ENCODE results near the gene FBRS. TPM values are rescaled to one million over a fixed set of nuclear protein-coding genes. Genes with fewer than 3 reads are reported as not detected.

Gene FBRS
- total RNA-seq, 2 experiments from 2014 or later: 102 to 142 TPM

Other genes with a start within 250 kb of the FBRS start
- gene DCTPP1, start 228.4 kb upstream of the FBRS start, total RNA-seq: 100 to 1,000 TPM in 1 of 2 experiments, 10 to 100 TPM in 1; 72.0 to 108 TPM
- 10 to 100 TPM; 63.3 to 92.9 TPM for gene SEPHS2, start 212.6 kb upstream of the FBRS start, total RNA-seq
- gene ITGAL, start 185.7 kb upstream of the FBRS start, total RNA-seq: 100 to 1,000 TPM; 566 to 685 TPM
- gene ZNF768, start 131.9 kb upstream of the FBRS start, total RNA-seq: 10 to 100 TPM in 1 of 2 experiments, 1 to 10 TPM in 1; 6.2 to 10.3 TPM
- 10 to 100 TPM; 11.3 to 13.2 TPM for gene ZNF747, start 123.6 kb upstream of the FBRS start, total RNA-seq
- 10 to 100 TPM; 14.0 to 15.6 TPM for gene ZNF764, start 100.1 kb upstream of the FBRS start, total RNA-seq
- 10 to 100 TPM; 14.5 to 14.7 TPM for gene ZNF688, start 86.7 kb upstream of the FBRS start, total RNA-seq
- 10 to 100 TPM; 18.9 to 21.2 TPM for gene ZNF785, start 72.7 kb upstream of the FBRS start, total RNA-seq
- gene ZNF689, start 48.0 kb upstream of the FBRS start, total RNA-seq: 10 to 100 TPM; 12.2 to 15.3 TPM
- gene PRR14, start 7.5 kb upstream of the FBRS start, total RNA-seq: 100 to 1,000 TPM; 111 to 116 TPM
- gene SRCAP, start 40.7 kb downstream of the FBRS start, total RNA-seq: 10 to 100 TPM; 86.3 to 93.3 TPM
- 10 to 100 TPM; 45.8 to 46.5 TPM for gene PHKG2, start 90.0 kb downstream of the FBRS start, total RNA-seq
- gene CFAP119, start 103.6 kb downstream of the FBRS start, total RNA-seq: 1 to 10 TPM; 4.1 to 4.6 TPM
- gene RNF40, start 103.9 kb downstream of the FBRS start, total RNA-seq: 100 to 1,000 TPM; 103 to 106 TPM
- 1 to 10 TPM; 1.6 to 2.5 TPM for gene ZNF629, start 128.8 kb downstream of the FBRS start, total RNA-seq
- gene BCL7C, start 235.6 kb downstream of the FBRS start, total RNA-seq: 10 to 100 TPM; 25.6 to 26.8 TPM
- gene CTF1, start 238.2 kb downstream of the FBRS start, total RNA-seq: under 1 TPM; 0.35 to 0.47 TPM

Data from activated CD8-positive, alpha-beta memory T cell treated with anti-CD3 and anti-CD28 coated beads, Interleukin-2, amount 10 ng/mL, durations not matched to agents 7 days and 5 days (primary cell).